COR-L47 (cell line): ENCODE data around the gene NUDCD3.
A peak's percentile ranks its signal among the peaks of the same experiment; 100 is the strongest.

ENCODE experiments used
- DNase-seq: peaks from one replicate; lab custom pipeline; 2025; lab: John Stamatoyannopoulos, UW

Gene NUDCD3

DNA sequence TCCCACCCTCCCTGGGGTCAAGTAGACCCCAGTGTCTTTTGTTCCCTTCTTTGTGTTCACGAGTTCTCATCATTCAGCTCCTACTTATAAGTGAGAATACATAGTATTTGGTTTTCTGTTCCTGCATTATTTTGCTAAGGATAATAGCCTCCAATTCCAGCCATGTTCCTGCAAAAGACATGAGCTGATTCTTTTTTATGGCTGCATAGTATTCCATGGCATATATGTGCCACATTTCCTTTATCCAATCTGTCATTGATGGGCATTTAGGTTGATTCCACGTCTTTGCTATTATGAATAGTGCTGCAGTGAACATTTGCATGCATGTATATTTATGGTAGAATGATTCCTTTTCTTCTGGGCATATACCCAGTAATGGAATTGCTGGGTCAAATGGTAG lies 136.8 kb downstream of the NUDCD3 start:
- DNase-seq: no peak

DNA sequence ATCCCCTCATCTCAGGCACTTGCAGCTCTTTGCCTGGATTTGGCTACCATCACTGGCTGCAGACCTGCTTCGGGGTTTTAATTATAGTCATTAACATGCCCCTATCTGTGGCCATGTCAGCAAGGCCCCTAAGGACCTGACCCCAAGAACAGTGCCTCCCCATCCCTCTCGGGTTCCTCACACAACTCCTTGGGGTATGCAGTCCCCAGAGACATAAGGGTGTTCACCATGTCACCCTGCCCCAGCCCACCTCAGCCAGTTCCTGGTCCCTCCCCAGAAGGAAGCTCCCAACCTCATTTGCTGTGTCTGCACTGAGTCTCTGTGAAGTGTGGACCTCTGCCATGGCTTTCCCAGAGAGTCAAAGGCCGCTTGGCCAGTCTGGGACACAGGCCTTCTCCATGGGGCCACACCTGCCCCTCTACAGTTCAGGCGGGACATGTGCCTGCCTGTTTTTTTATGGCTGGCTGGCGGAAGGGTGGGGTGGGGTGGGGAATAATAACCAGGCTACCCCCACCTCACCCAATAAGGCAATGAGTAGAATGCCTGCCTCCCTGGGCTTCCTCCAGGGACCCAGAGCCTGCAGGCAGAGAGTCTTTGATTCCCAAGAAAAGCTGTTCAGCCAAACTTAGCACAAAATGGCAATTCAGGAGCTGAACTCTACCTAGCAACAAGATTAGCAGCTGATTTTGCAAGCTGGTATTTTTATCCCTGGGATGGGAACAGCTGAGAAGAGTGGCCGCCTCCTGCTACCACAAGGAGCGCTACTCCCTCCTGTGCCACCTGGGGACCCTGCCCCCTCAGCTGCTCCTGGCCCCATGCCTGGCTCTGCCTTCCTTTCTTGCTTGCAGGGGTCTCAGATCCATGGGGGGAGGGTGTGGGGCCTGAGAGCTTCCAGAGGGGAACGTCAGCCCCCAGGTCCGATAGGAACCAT lies 141.3 kb downstream of the NUDCD3 start:
- no peak for DNase-seq

DNA sequence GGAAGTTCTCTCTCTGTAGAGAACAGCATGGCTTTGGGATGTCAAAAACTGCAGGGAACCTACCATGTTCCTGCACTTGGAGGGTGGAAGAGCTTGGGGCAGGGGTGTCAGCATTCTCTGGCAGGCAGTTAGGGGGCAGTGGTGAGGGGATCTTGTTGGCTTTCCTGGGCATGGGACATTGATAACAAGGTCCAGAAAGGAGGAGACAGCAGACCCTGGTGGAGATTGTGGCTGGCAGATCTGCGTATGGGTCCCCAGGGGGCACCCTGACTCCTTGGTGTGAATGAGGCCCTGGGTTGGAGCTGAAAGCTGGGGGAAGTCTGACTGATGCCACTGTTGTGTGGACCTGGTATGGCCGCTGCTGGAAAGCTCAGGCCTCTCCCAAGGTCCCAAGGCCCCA lies 142.2 kb downstream of the NUDCD3 start:
- peak; percentile 23 for DNase-seq

DNA sequence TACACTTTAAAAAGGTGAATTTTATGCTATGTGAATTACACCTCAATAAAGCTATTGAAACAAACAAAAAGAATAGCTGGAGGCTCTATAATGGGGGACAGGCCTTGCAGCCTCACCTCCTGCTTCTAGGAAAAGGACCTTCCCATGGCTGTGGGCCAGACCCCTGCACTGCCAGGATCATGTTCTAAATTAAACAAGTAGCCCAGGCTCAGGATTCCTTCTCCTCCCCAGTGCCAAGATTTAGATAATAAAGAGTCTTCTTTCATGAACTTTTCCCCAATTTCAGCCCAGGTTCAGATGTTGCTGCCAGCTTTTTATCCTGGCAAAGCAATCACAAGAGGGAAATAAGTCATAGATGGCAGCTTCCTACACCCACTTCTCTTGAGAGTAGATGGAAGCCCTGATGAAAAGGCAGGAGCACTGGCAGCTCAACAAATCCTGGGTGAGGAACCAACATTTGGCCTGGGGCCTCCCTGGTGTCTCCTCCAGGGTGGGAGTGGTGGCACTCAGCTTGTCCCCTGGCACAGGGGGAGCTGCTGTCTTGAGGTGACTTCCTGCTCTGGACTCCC lies 142.8 kb downstream of the NUDCD3 start:
- no peak for DNase-seq

DNA sequence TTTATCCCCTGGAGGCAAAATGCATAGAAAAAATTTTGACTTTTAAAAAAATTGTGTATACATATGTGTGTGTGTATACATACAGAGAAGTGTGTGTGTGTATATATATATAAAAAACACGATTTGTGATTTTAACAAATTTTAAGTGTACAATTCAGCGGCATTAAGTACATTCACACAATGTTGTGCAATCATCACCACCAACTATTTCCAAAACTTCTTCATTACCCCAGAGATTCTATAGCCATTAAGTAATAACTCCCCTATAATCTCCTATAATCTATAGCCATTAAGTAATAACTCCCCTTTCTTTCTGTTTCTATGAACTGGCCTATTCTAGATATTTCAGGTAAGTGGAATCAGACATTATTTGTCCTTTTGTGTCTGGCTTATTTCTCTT lies 144.4 kb downstream of the NUDCD3 start:
- DNase-seq: no peak

DNA sequence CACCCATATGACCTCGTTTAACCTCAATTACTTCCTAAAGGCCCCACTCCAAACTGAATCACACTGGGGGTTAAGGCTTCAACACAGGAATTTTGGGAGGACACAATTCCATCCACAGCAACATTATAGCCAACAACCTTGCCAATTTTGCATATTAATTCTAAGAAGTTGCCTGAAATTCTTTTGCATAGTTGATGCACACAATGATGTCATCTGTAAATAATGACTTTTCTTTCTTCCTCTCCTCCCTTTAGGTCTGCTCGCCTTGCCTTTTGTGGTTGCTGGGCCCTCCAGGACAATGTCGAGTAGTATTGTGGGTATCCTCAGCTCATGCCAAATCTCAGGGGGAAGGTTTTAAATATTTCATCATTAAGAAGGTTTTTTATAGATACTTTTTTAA lies 149.1 kb downstream of the NUDCD3 start:
- DNase-seq: no peak

DNA sequence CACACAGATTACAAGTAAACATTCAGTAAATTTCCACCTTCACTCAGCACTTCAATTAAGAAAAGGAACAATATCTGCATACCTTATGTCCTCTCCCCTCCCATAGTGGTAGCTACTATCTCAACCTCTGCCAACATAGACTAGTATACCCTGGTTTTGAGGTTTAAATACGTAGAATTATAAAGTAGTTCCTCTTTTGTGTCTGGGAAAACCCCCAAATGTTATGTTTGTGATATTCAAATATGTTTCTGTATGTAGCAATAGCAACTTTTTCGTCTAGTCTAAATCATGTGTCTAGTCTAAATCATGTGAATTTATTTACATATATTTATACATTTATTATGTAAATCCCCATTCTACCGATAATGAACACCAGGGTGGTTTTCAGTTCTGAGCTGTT lies 151.9 kb downstream of the NUDCD3 start:
- DNase-seq: no peak

DNA sequence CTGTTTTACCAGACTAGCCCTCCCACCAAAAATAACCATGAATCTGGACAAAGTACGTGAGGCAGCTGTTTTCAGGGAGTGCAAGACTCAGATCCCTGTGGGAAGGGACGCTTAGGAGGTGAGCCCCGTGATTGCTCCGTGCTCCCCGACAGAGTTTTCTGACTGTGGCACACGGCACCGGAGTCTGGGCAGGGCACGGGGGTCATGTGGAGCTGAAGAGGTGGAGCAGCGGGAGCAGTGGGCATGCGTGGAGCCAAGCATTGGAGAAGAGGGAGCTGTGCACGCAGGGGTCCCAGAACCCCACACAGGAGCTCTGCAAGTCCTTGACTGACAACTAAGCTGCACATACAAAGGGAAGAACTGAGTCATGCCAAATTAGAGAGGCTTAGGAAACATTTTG lies 154.0 kb downstream of the NUDCD3 start:
- DNase-seq: no peak

DNA sequence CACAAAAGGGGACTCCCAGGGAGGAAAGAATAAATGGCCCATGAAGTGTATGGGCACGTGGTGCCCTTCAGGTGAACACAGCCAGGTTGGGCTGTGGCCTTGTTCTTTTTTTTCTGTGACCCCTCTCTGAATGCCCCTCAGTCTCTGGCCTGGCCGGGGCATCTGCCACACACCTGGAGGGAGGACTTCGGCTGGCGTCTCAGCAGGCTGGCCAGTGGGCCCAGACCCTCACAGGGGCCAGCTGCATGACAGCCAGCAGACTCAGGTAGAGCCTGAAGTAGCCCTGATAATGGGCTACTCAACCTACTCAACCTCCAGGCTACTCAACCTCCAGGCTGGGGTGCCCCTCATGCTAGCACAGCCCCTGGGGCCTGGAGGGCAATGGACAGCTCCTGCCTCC lies 155.3 kb downstream of the NUDCD3 start:
- no peak for DNase-seq

DNA sequence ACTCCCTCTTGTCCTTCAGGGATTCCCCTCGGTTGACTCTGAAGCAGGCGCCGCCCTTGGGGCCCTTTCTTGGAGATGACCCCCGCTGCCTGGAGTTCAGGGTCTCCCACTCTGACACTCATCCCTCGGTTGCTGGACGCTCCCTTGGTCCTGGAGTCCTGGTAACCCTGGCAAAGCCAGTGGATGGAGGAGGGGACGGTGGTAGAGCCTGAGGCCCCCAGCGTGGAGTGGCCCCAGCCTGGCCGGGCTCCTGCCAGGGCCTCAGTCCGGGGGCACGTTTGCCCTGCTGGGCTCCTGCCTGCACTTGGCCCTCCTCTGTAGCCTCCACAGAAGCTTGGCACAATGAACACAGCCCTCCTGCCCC lies 155.7 kb downstream of the NUDCD3 start:
- no peak for DNase-seq

DNA sequence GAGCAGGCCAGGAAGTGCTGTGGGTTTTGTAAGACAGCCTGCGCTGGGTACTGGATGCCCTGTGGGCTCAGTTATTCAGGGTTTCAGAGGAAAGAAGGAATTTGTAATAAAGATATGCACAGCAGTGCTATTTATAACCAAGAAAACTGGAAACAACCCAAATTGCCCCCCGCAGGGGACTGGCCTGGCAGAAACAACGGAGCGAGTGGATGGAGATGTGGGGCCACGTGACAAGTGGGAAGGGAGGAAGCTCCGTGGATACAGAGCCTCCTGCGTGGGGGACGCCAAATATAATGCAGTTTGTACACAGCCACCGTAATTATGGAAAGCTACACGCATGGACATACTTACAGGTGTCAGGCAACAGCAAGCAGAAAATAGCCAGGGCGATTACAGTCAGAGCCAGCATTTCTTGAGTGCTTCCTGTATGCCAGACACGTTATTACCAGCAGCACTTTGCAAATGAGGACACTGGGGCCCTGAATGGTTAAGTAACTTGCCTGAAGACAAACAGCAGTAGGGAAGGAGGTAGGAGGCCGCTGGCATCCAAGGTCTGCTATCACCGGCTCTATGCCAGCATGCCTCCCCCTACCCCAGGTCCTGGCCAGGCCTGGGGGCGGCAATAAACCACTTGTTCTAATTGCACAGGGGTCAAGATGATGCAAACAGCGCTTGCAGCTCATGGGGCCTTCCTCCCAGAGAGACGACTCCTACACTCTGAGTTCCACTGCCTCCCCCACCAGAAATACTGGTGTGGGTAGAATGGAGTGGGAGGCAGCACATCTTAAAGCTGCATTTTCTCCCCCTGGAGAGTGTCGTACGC lies 156.3 kb downstream of the NUDCD3 start:
- DNase-seq: no peak

DNA sequence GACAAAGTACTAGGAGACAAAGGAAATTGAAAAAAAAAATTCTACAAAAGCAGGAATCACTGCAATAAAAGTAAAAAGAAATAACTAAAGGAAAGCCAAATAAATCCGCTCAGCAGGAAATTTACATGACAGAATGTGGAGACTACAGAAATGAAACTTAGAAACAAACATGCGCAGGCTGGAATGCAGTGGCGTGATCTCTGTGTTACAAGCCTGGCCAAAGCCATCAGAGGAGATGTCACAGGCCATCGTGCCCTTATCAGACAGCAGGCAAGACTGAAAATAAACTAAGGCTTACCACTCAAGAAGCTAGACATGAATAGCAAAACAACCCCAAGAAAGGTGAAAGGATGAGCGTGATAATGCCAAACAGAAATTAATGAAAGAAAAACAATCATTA lies 158.8 kb downstream of the NUDCD3 start:
- DNase-seq: no peak

DNA sequence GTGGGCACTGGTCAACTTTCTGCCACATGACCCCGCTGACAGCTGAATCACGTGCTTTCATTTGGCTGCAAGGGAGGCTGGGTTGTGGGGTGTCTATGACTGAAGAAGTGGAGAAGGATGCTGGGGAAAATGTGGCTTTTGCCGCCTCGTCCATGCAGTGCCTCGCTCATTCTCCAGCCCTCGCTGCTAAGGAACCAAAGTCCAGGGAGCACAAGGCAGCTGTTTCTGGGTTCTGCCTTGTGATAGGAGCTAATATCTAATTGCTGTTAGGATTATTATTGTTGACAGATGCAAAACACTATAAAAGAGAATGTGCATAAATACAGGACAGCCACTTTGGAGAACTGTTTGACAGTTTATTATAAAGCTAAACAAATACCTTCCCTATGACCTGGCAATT lies 160.1 kb downstream of the NUDCD3 start:
- DNase-seq: no peak

DNA sequence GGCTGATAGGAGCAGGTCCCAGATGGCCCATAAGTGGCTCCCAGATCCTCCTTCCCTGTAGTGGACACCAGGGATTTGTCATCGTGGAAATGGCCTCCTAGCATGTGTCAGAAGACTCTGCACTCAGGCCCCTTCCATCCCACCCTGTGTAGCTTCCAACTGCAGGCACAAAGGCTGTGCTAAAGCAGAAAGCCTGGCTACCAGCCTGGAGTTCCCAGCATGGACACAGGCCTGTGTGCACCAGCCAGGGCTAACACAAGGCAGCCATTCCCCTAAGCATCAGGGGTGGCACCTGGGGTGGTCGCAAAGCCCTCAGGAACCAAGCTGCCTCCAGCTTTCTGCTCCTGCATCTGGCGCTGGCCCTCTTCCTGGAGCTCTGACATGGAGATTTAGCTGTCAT lies 160.6 kb downstream of the NUDCD3 start:
- DNase-seq: no peak
